NCI-H2196 treated with DMSO at 0.1 percent for 48 hours (cell line): Measurements from ENCODE around the gene TRIM10.
"Not testable (repeated sequence)": the region's sequence is repeated elsewhere in the genome, so short reads cannot be mapped to it uniquely, and the experiment has no call there.

Source experiments
- DNase-seq: peaks from one replicate; lab custom pipeline; 2025; ENCODE audit not compliant: unreplicated experiment; lab: John Stamatoyannopoulos, UW

The TRIM10 gene

DNA sequence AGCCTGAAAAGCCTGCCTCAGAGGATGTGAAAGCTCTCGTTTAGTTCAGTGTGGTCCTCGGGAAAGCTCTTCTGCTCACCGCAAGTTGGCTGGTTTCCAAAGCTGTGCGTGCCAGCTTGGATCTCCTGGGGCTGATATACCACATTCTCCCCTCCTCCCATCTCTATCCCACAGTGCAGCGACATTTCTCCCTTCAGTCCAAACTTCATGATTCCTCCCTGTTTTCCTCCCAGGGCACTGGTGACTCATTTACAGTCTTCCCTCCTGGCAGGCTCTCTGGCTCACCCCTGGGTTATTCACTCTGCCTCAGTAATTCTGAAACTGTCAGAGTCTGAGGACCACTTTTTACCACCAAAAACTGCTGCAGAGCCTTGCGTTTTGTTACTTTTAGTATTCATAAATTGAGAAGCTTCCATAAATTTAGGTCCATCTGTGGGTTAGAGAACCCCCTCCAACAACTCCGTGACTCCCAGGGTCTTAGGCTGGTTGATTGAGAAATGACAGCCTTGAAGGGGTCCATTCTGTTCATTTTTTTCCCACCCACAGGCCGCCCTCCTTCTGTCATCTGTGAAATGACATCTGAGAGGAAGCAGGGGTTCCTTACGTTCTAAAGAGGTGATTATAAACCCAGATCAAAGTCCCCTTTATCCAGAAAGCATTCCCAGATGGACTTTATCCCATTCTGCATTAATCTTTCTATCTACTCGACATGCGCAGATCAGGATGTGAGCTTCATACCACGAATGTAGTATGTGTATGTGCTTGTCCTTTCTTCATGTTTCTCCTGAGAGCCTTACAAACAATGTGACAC is 6.1 kb downstream of the TRIM10 start:
- DNase-seq: no peak

GRCh38 chr6:30154061-30154460 is 7.0 kb downstream of the TRIM10 start:
- no peak for DNase-seq

- DNase-seq: no peak
Observed at GRCh38 chr6:30152910-30153610, 8.0 kb downstream of the TRIM10 start.

GRCh38 chr6:30152016-30152673 is 8.9 kb downstream of the TRIM10 start:
- no peak for DNase-seq

DNA sequence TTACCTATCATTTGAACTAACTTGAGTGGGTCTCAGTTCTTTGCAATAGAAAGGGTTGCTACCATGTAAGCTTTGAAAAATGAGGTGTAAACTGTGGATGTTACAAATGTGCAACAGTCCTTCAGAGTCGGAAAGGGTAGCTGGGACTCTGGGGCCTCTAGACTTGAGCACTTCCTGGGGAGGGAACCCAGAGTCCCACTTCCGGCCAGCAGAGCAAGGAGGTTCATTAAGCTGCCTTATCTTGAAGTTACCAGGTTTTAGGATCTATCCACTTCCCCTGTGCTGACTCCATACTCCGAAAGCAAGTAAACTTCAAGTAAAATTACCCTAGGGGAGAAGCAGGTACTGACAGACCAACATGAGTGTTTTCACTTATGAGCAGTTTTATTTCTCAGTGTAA is 9.4 kb downstream of the TRIM10 start:
- DNase-seq: no peak

DNA sequence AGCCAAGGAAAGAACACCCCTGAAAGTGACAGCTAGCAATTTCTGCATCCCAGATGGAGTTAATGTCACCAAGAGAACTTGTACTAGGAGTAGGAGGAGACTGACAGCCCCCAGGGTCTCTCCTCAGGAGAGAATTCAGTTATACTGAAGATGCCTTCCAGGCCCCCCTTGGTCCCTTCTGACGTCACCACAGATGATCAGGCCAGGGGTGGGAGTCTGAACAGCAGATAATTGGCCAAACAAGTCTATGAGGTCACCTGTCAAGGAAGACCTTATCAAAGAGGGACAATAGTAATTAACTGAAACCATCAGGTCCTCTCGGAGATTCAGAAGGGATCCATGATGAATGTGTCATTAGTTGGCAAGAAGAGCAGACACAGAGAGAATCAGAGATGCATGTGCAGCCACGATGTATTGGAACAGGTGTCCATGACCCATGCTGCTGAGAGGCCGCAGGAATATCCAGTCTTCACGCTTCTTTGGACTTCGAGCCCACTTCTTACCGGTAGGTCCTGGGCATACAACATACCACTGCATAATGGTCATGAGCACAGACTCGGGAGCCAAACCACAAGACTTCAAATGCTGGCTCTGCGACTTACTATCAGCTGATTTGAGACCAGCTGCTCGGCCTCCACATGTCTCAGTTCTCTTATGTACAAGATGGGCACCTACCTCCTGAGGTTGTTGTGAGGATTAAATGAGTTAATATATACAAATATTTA is 10.2 kb downstream of the TRIM10 start:
- DNase-seq: no peak

DNA sequence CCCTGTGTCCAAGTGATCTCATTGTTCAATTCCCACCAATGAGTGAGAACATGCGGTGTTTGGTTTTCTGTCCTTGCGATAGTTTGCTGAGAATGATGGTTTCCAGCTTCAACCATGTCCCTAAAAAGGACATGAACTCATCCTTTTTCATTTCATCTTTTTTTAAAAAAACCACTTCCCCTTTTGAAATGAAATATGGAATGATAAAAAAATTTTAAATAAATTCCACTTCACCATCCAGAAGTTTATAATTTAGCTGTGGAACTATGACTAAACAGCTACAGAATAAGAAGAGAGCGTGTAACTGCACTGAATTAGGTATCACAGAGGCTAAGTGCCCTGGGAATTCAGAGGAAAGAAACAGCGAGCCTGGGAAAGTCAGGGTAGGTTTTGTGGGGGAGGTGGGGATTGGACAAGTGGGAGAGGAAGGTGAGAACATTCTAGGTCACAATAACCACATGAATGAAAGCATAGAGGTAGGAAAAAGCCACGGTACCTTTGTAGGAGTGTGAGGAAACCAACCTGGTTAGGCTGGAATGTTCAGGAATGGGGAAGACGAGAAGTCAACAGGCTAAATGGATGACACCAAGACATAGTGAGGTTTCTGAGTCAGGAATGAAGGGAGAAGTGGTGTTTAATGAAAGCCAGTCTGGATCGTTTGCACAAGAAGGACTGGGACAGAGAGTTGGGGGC is 11.0 kb downstream of the TRIM10 start:
- no peak for DNase-seq

GRCh38 chr6:30149234-30149633 is 11.8 kb downstream of the TRIM10 start:
- DNase-seq: no peak

DNA sequence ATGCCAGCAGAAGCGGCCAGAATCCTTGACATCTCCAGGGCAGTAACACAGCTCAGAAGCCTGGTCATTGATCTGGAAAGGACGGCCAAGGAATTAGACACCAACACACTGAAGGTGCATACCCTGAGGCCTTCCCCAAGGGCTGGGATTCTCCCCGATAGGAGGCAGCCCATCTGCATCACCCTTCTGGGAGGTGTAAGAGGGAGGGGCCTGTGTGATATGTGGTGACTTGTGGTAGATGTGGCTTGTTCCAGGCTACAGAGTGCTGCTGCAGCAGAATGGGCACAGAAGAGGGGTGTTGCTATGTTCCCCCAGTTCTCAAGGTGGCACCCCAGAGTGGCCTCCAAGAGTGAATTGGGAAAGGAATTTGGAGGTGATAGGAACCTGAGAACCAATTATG is 13.9 kb downstream of the TRIM10 start:
- DNase-seq: no peak

GRCh38 chr6:30145818-30146217 is 15.2 kb downstream of the TRIM10 start:
- DNase-seq: no peak

DNA sequence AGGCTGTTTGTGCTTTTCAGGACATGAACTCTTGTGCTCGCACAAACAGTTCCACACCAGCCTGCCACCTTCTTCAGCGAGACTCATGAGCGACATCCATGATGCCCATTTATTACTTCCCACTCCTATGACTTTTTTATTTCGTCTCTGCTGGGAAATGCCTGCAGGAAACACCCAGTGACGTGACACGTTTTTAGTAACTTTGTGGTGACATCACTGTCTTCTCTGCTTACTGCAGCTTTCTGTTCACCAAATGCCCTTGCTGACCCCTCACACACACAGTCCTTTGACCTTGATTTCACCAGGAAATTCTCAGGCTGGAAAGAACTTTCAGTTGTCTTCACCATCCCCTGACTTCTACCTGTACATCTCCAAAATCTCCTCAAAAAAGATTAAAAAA is 16.2 kb downstream of the TRIM10 start:
- no peak for DNase-seq

- no peak for DNase-seq
Observed at GRCh38 chr6:30143780-30144179, 17.2 kb downstream of the TRIM10 start.

DNA sequence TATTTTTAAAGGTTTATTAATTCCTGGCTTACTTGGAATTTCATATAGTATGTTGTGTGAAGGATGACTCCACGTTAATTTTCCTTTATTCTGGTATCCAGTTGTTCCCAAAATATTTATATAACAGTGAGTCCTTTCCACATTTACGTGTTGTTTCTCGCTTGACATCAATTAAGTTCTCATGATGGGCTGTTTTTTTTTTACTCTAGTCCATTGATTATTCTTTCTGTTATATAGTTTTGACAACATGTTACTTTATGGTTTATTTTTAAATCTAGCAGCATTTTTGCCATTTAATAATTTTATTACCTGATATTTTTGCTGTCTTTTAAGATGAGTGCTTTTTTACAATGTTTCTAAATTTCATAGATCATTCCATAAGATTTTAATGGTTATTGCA is 18.3 kb downstream of the TRIM10 start:
- DNase-seq: no peak

DNA sequence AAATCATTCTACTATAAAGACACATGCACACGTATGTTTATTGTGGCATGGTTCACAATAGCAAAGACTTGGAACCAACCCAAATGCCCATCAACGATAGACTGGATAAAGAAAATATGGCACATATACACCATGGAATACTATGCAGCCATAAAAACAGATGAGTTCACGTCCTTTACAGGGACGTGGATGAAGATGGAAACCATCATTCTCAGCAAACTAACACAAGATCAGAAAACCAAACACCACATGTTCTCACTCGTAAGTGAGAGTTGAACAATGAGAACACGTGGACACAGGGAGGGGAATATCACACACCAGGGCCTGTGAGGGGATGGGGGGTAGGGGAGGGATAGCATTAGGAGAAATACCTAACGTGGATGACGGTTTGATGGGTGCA is 20.8 kb downstream of the TRIM10 start:
- DNase-seq: not testable (repeated sequence)

- no peak for DNase-seq
Observed at GRCh38 chr6:30136570-30137286, 24.3 kb downstream of the TRIM10 start.

DNA sequence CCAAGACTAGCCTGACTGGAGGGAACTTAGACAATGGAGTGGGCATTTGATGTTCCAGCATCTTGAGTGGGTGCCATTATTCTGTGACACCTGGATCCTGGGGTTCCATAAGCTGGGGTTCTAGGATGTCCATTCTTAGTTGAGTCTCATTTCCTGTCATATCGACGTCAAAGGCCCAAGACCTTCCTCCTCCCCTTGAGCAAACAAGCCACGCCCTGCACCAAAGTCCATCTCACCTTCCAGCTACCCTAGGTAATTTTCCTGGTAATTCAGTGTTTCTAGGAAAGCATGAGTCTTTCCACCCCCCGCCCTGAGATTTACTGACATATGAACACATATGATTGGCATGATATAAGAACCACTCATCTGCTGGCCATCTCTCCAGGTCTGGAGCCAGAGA is 25.3 kb downstream of the TRIM10 start, which contains the start of gene TRIM40:
Gene TRIM40, plus strand, starts transcription at position 384 of the 400 bp plus-strand sequence. CDS start 897 bp downstream, outside the sequence.
- DNase-seq: no peak

DNA sequence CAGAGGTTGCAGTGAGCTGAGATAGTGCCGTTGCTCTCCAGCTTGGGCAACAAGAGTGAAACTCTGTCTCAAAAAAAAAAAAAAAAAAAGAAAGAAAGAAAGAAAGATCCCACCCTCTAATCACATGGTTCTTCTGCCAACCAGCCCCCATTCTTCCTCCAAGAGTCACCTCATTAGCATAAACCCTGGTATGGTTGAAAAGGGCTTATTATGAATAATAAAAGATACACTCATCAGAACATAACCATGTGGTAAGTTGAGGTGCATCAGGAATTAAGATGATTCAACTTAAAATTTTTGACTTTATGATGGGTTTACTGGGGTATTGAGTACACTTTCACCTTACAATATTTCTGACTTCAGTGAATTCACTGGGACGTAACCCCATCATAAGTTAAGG is 25.9 kb downstream of the TRIM10 start:
- no peak for DNase-seq

DNA sequence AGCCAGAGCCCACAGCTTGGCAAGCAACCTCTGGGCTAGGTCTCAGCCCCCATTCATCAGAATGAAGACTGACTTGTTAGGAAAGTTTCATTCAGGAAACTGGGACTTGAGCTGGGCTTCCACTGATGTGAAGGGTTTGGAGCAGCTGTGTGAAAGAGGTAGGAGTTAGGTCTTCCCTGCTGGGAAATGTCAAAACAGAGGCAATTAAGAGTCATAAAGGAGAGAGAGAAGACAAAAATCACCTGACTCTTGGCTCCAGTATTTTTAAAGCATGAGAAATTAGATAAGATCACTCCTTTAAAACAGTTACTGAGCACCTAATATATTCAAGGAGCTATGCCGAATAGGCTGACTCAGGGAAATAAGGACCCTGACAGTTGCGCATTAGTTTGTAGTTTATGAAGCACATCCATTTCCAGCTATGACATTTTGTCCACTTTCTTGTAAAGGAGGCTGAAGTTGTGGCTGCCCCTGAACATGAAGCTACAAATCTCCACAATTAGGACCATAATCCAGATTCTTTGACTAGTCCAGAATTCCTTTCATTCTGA is 29.0 kb downstream of the TRIM10 start:
- DNase-seq: no peak
